ENCODE results near the gene HEBP1.

GRCh38 chr12:12973019-12973418, 27.0 kb downstream of the HEBP1 start:
- no peak for TF ChIP-seq GATA2 (IDR thresholded peaks at IDR 0.05; ENCODE audit: low read depth, low read length)
- no peak for TF ChIP-seq GATA3 (IDR thresholded peaks at IDR 0.05; ENCODE audit: low read depth, low read length)

Measured in SH-SY5Y (cell line).